GM19351 (cell line): Measurements from ENCODE around the gene TSHZ2.
"Not testable (repeated sequence)": the region's sequence is repeated elsewhere in the genome, so short reads cannot be mapped to it uniquely, and the experiment has no call there.

Experiments used
- ATAC-seq: cut with Tn5 transposase; IDR thresholded peaks from one replicate; pipeline ENCODE4 v1.9.1; 2021; ENCODE audit warnings: mild to moderate bottlenecking, moderate library complexity; ENCODE audit not compliant: unreplicated experiment

The TSHZ2 gene

DNA sequence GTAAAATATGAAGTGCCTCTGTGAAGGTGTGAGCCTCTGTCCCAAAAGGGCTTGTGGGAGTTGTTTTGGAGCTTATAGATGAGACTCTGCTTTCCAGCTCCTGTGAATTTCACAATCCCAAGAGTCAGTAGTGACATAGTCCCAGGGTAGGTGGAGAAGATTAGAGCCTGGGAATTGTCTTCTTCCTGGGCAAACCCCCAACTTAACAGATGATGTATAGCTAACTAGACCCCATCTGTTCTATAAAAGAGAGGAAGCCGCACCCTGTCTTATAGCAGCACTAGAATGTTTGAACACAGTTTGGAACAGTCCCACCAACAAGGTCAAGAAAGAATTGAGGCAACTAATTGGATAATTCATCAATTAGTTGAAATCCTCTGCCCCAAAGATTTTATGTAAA lies 326.8 kb downstream of the TSHZ2 start:
- ATAC-seq: no peak

- ATAC-seq: no peak
Measured at GRCh38 chr20:53299831-53300230, 327.7 kb downstream of the TSHZ2 start.

DNA sequence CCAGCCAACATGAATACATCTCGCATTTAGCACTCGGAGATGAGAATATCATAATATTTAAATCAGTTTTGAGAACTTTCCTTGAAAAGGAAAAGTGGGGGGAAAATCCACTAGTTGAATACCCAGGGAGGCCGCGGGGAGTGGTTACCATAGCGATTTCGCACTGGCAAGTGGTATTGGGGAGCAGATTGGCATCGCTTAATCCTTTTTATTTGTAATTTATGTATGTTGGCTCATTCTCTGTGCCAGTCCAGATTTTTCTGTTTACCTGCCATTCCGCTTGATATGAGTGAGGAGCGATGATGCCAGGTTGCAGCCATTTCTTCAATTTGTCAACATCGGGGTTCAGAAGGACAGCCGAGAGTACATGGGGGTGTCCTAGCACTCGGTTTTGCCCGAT lies 329.7 kb downstream of the TSHZ2 start:
- ATAC-seq: no peak

- no peak for ATAC-seq
Measured at GRCh38 chr20:53302695-53303412, 330.7 kb downstream of the TSHZ2 start.

- ATAC-seq: no peak
Measured at GRCh38 chr20:53303413-53303760, 331.2 kb downstream of the TSHZ2 start.

DNA sequence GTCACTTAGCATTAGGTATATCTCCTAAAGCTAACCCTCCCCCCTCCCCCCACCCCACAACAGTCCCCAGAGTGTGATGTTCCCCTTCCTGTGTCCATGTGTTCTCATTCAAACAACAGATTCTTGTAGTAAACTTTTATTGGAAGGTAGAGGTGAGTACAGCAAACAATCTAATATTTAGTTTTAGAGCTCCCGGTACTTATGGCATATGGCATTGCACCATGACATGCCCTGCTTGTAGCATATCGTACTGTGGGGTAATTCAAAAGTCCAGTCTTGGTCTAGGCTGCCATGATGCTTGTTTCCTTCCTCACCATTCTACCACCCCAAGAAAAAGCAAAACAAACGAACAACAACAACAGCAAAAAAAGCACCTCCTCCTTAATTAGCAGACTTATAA lies 332.0 kb downstream of the TSHZ2 start:
- no peak for ATAC-seq

DNA sequence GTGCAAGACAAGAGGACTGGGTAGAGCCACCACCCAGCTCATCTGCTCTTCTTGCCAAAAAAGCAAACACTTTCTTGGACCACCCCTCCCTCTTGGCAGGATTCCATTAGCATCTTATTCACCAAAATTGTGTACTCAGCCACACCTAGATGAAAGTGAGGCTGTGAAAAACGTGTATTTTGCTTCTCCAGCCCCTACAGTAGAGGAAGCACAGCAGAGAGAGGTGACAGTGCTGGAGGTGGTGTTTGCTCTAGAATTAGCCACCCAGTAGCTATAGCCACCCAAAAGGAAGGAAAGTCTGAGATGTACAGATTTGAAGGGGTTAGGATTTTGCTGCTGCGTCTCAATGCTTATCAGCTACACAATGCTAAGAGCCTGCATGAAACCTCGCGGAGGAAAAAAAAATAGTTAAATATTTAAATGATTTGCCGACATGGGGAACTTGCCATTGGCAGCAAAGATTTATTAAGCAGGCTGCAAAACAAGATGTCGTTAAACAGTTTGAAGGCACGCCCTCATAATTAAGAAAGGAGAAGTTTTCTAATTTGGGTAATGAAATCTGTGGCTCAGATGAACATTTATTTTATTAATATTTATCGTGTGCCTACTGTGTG lies 334.1 kb downstream of the TSHZ2 start:
- no peak for ATAC-seq

DNA sequence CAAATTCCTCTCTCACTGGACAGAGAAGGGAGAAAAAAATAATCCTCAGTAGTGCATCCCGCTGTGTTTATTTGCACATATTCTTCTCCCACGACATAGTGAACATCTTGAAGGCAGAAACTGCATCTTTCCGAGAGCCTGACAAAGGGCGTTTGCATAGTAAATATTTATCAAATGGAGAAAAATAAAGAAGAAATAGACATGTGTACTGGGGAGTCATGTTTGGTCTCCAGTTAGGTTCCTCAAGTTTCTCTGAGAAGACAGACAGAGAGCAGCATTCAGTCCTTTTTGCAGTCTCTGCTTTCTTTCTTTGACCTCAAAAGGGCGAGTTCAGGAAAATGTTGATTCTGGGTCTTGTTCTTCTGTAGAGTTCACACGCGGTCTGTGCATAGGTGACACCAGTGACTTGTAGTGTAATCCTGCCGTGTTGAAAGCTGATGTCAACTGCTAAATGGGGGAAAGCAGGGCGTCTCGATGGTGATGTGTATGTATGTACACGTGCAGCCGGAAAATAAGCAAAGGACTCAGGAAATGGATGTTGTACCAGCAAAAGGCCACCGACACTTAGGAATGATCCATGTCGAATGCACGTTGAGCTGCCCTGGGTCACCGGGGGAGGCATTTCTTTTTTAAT lies 335.9 kb downstream of the TSHZ2 start:
- ATAC-seq: no peak

- ATAC-seq: no peak
Measured at GRCh38 chr20:53309515-53309914, 337.4 kb downstream of the TSHZ2 start.

GRCh38 chr20:53312957-53313356 lies 340.8 kb downstream of the TSHZ2 start:
- no peak for ATAC-seq

- ATAC-seq: no peak
Measured at GRCh38 chr20:53316206-53316937, 344.2 kb downstream of the TSHZ2 start.

DNA sequence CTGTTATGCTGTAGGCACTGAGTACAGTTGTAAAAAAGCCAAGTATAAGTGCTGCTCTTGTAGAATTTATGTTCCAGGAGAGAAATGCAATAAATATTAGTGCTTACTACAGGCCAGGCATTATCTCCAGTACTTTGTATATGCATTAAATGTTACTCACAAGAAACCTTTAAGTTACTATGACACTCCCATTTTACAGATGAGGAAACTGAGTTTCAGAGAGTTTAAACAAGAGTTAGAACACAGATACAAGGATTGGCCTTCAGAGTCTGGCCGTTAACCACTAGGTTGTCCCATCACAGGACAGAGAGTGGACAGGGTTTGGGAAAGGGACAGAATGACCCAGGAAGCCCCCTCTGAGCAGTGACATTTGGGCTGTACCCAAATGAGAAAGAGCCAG lies 347.0 kb downstream of the TSHZ2 start:
- ATAC-seq: no peak

DNA sequence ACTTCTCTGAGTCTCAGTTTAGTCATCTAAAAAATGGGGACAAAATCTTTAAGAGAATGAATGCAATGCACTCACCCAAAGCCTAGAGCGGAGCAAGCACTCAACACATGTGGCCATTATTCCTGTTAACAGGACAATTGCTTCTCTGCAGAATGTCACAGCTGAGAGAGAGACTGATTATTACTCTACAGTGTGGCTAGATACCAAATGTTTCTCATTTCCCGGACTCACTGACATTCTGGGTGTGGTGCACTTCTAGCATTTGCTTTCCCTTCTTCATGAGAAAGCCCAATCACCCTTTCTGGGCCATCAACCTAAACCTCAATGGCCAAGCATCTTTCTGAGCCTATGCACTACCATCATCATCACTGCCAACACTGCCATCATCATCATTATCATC lies 347.6 kb downstream of the TSHZ2 start:
- ATAC-seq: no peak

DNA sequence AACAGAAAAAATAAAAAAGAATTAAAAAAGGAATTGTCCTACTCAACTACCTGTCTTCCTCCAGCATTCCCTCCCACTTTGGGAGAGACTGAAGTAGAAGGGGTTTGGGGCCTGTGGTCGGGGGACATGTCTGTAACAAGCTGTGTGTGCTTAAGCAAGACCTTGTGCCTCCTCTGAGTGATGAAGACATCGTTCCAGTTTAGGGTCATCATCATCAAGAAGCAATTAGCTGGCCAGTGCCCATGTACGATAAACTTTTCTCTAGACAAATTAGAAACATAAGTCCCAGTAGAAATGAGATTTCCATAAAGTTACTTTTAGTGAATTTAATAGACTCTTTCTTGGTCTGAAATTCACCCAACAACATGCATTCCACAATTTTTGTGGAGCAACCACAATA lies 348.5 kb downstream of the TSHZ2 start:
- ATAC-seq: no peak

DNA sequence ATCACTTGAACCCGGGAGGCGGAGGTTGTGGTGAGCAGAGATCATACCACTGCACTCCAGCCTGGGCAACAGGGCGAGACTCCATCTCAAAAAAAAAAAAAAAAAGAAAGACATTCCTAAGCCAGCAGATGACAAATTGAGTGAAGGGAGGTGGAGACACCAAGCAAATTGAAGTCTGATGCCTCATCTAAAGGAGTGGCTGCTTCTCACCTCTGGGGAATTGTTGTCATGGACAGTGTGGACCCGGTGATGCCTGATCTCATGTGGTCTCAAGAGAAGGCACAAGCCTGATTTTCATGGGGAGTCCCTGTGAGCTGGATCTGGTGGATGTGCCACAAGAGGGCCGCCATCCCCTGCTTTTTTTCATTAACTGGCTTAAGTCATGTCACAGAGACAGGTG lies 349.4 kb downstream of the TSHZ2 start:
- no peak for ATAC-seq

- no peak for ATAC-seq
Measured at GRCh38 chr20:53322651-53323050, 350.5 kb downstream of the TSHZ2 start.

- ATAC-seq: not testable (repeated sequence)
Measured at GRCh38 chr20:53323460-53323859, 351.3 kb downstream of the TSHZ2 start.

- ATAC-seq: no peak
Measured at GRCh38 chr20:53324816-53325215, 352.7 kb downstream of the TSHZ2 start.

DNA sequence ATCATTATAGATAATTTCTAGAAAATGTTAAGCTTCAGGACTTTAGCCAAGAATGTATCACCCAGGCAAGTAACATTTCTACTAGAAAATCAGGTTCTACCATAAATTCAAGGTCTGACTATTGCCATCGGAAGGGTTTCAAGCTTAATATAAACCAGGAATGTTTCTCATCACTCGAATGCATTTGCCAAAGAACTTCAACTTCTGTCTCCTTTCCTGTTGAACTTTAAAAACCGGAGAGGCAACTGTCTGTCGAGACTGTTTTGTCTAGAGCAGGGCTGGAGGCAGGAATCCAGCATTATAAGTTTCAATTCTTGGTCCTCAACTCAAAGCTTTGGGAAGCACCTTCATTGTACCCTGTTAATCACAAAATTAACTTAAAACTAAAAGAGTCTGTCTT lies 356.8 kb downstream of the TSHZ2 start:
- ATAC-seq: no peak

DNA sequence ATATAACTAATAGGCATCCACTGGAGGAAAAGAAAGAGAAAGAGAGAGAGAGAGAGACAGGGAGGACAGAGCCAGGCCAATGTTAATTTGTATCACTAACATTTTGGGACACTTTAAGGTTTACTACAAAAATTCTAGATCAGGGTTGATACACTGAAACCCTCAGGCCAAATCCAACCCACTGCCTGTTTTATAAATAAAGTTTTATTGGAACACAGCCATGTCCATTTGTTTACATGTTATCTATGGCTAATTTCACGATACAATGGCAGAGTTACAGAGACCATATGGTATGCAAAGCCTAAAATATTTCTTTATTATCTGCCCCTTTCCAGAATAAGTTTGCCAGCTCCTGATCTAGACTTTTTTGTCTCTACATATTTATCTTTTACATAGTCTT lies 357.6 kb downstream of the TSHZ2 start:
- no peak for ATAC-seq

DNA sequence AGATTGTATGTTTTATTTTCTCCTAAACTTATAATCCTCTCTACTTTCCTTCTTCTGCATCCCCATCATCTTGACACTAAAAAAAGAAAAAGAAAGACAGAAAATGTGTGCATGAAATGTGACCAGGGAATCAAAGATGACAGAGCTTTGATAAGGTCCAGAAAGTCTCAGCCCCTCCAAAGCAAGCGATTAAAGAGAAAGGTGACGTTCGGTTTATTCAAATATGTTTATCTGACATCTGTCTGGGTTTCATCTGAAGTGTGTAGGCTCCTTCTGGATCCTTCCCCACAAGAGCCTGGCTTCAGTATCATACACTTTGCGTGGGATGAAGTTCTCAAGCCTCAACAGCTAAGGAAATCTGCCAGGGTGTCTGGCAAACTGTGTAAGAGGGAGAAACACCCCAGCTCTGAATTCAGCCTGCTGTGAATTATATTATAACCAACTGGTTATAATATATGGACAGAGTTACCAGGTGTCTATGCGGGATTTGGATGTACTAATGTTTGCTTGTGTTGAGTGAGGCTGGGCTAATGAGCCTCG lies 358.5 kb downstream of the TSHZ2 start:
- no peak for ATAC-seq
